ENCODE data around the gene CAMK2D.

Gene CAMK2D

DNA sequence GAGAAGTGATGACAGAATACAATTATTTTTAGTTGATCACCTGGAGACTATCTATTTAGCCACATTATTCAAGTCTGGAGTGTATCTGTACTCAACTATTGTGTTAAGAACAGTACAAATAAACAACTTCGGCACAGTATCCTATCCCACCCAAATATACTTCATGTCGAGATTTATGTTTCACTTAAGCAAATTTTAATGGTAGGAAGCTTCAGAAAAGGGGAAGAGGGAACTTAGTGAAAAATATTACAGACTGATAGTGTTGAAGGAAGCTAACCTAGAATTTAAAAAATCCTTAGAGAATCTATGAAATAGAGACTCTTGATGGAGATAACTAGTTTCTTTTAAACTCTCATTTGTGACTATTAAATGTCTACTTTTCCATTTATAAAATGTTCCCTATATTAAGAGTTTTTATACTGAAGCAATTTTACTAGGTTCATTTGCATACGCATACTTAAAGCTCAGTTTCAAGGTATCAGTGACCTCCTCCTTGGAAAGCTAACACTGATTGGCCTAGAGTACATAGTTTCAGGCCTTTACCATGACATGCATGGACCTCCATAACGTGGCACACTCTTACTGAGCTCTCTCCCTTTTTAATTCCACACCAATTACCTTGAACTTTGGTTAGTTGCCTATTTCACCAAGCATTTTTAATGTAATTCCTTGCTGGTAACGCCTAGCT lies 197.7 kb downstream of the CAMK2D start:
- DNase-seq = no peak

DNA sequence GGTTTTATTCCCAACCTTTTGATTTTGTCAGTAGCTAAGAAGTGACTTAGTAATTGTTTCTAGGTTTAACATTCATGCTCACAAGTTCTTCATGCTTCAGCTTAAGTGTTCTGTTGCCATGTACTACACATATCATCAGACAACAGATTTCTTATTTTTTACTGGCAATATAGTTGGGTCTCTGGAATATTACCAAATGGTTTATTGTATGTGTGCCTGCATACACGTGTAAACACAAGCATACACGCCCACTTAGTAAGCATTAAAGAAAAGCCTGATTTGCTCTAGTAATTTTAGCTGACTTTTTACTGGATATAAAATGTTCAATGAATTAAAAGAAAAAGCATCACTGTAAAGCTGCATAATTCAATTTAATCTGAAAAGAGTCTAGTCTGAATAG lies 199.8 kb downstream of the CAMK2D start:
- no peak for DNase-seq

DNA sequence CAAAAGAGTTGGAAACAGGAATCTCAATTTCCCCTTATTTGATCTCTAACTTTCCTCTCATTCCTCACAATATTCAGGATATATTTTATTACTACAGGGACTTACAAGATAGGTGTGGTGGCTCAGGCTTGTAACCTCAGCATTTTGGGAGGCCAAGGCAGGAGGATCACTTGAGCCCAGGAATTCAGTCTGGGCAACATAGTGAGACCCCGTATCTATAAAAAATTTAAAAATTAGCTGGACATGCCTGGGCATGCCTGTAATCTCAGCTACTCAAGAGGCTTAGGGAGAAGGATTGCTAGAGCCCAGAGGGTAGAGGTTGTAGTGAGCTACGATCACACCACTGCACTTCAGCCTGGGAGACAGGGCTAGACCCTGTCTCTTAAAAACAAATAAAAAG lies 200.4 kb downstream of the CAMK2D start:
- no peak for DNase-seq

GRCh38 chr4:113560579-113560978 lies 201.0 kb downstream of the CAMK2D start:
- no peak for DNase-seq

DNA sequence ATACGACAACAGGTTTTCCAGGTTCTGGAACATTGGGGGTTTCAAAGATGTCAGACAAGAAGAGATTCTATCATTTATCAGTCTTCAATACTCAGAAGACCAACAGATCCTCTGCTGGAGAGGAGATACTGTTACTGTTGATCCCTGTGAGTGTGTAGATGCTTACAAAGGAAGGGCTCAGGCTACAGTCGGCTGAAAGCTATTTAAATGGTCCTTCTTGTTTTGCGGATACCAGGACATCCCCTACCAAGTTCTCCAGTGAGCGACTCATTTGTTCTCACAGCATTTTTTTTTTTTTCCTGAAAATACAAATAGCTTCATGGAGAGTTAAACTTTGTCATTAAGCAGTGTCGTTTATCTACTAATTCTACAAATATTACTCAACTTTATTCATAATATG lies 201.6 kb downstream of the CAMK2D start:
- DNase-seq = no peak

DNA sequence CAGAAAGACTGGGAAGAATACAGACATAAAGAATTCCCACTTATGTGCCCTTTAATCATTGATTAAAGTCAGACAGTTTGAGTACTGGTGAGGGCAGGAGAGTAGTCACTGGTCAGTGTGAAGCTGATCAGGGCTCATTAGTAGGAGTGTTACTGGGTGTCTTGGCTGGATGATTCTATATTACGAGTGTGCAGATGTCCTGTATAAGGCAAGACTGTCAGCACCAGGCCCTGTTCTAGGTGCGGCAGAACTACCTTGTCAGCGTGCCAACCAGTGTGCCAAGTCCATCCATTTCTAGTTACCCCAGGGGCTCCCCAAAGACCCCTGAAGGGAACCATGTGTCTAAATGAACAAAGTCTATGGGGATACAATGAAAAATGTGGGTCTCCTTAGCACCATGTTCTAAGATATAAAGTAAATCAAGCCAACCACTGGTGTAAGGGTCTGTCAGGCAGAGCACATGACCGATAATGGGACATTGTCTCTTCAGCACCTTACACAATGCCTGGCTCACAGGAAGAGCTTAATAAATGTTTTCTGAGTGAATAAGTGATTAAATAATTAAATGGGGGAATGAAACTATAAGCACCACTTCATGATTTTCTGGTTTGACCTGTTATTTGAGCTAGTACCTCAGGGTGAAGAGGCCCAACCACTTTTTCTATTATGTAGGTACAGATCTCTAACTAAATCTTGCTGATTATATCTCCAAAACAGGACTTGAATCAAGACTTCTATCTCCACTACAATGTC lies 205.0 kb downstream of the CAMK2D start:
- no peak for DNase-seq

DNA sequence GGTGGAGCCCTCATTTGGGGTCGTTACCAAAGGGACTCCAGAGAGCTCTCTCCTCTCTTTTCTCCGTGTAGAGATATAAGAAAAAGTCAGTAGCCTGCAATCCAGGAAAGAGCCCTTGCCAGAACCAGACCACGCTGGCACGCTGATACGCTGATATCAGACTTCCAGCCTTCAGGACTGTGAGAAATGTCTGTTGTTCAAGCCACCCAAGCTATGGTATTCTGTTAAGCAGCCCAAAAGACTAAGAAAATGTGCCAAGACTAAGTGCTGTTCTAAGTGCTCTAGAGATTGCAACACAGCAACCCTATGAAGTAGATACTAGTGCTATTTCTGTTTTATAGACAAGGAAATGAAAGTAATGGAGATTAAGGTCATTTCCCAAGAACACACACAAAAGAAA lies 205.7 kb downstream of the CAMK2D start:
- DNase-seq = no peak

GRCh38 chr4:113553082-113553481 lies 208.5 kb downstream of the CAMK2D start:
- DNase-seq = peak; percentile 21

DNA sequence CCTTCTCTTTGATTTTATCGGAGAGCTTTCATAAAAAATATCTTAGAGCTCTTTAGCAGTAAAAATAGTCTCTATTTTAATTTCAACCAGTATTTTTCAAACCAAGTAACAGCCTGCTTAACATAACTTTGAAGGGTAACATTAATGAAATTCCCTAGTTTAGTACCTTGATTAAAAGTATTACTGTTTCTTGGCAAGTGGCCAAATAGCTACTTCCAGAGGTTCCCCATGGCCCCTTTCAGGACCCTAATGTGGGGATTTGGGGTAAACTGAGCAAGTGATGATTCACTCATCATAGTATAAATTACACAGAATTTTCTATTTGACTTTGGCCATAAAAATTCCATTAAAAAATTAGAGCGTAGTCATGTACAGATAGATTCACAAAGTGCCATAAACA lies 211.0 kb downstream of the CAMK2D start:
- DNase-seq = no peak

DNA sequence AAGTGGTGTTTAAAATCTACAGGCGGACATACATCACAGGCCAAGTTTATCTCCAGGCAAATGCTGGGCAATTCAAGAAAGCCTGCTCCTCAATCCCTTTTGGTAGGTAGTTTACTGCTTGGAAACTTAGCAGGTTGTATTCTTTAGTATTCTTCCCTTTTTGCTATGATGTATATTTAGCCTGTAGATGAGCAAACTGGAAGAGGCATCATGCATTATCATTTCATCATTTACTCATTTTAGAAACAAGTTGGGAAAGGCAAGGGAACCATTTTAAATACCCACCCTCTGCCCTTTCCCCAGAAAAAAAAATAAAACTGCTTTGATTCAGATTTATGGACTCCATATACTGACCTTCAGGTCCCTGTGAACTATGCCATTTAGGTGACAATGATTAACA lies 213.2 kb downstream of the CAMK2D start:
- no peak for DNase-seq

DNA sequence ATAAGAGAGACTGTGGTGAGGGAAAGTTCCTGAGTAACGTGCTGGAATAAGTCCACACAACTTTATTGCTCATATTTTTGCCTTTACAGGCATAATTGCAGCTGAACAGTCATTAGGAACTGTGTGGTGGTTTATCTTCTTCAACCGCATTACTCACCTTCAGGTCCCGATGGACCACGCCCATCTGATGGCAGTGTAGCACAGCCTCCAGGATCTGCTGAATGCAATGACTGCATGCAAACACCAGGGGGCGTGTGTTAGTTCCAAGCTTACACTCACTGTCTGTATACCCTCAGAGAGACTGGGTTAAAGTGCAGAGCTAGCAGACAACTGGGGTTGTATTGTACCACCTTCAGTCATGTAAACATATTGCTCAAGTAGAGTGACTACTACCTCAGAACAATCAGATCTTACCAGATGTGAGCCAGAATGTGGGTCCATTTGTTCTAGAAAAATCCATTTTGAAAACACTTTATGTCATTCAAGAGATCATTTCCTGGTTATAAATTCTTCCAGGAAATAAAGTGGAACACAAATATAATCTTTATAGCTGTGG lies 214.0 kb downstream of the CAMK2D start:
- DNase-seq = peak; percentile 97

- no peak for DNase-seq
These were observed 219.6 kb downstream of the CAMK2D start for GRCh38 chr4:113541933-113542332.

- DNase-seq = peak; percentile 67
These were observed 220.7 kb downstream of the CAMK2D start for GRCh38 chr4:113540859-113541258.

DNA sequence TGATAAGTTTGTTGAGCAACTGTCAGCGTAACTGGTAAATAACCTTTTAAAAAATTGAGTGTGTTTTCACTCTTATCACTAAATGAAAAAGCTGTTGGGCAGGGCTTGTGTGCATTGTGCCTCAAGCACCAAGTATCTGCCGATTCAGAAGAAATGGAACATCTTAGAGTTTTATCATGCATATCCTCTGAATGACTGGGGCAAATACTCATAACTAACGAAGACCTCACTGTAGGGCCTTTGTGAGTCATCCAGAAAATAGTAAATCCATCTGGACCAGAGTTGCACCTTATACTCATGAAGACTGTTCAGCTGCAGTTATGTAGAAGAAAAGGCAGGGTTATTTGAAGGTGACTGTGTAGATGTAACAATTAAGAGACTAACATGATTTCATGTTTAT lies 222.1 kb downstream of the CAMK2D start:
- peak; percentile 89 for DNase-seq

DNA sequence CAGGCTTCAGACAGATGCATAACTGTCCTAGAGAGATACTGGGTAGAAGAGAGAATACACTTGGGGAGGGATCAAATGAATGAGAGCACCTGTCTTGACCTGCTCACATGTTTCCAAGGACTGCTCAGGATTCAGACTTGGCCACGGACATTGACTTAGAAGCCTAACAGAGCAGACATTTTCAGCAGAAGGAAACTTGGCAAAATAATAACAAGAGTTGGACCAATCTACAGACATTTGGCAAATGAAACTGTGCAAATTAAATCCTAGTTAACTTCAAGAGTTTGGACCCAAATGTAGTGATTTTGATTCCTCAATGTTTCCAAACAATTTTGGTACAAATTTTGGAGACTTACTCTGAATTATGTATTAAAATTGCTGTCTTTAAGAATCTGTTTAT lies 223.9 kb downstream of the CAMK2D start:
- DNase-seq = no peak

DNA sequence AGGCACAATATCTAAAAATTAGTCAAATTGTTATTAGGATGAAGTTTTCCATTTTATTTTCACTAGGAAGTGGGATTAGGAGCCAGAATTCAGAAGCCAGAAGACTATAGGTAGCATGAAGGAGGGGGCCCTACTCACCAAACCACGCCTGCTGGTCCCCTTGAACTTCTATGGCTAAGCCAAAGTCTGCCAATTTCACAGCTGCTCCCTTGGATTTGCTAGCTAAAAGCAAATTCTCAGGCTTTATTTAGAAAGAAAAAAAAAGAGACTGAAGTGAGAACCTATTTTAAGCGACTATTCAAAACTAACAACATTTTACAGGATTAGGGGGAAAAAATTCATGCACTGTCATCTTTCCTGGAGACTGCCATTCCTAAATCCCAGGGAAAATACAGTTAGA lies 224.3 kb downstream of the CAMK2D start:
- DNase-seq = no peak

DNA sequence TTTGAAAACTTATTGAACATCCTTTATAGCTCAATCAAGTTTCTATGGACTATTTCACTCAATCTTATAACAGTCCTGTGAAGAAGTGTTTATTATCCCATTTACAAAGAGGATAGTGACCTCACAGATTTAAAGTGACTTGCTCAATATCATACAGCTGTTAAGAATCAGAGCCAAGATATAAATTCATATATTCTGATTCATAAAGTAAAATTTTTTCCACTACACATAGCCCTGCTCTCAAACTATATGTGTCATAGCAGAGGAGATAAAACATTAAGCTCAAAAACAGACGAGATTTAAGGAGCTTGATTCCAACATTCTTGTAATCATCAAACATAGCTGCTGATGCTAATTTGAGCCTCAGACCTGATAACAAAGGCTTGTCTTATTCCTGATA lies 226.8 kb downstream of the CAMK2D start:
- DNase-seq = no peak

DNA sequence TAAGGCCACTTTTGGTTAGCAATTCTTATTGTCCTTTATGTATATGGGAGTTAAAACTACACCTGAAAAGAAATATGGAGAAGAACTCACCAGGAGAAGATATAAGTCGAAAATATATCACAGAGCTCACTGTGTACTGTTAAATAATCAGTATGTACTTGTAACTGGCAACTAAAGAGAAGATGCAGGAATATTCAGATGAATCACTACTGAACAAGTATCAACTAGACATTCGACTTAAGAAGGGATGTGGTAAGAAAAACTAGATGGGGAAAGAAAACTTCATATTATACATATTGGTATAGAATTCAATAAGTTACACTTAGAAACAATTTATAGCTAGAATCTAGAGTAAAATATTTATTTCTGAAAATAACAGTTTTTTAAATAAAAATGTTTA lies 230.0 kb downstream of the CAMK2D start:
- no peak for DNase-seq

DNA sequence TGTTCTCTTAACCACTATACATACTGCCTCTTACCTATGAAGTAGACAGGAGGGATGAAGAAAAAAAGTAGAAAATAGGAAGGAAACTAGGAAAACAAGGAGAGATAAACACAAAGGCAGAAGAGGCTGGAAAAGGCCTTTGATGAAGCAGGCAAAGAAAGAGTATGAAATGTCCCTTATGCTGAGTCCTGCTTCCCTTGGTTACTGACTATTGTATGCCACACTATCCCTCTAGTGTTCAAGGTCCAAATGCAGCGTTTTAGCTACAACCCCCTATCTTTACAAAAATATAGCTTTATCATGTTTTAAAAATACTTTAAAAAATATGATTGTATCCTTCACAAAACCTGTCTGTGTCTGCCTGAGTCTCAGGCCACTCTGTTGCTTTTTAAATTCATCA lies 233.1 kb downstream of the CAMK2D start:
- no peak for DNase-seq

DNA sequence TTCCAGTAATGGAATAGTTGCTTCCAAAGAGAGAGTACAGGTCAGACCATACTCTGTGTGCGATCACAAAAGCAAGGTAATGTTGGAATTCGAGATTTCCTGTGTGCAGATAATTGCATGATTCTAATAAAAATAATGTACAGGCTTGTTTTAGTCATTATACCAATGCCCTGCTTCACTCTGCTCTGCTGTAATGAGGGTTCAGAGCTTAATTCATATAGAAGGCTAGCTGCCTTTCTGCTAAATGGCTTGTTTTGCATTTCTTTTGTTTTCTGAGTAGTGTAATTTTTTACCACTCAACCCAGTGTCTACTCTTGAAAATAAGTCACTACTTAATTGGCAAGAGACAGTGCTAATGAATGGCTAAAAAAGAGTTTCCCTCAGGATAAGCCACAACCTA lies 236.0 kb downstream of the CAMK2D start:
- no peak for DNase-seq

DNA sequence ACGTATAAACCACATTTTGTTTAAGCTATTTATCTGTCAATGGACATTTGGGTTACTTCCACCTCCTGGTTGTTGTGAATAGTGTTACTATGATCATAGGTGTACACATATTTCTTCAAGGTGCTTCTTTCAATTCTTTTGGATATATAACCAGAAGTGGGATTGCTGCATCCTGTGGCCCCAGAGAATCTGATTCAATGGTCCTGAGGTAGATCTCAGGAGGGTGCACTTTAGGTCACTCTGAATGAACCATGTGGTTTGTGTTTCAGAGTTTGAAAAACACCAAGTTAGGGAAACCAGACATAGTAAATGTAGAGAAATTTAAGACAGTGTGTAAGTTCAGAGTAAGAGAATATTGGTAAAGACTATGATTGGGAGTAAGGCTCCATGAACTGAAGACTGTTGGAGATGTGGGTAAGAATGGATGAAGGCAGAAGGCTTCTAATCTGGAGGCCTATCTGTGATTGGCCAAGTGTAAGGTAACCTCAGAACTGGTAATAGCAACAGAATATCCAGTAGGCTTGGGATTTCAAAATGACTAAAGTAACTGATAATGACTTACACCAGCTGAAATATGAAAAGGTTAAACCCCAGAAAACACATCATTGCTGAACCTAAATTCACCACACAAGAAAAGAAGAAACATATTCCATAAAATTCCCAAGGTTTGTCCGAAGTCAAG lies 236.9 kb downstream of the CAMK2D start:
- peak; percentile 12 for DNase-seq

- peak; percentile 32 for DNase-seq
These were observed 237.4 kb downstream of the CAMK2D start for GRCh38 chr4:113524096-113524495.

- DNase-seq = no peak
These were observed 239.1 kb downstream of the CAMK2D start for GRCh38 chr4:113522433-113522832.

DNA sequence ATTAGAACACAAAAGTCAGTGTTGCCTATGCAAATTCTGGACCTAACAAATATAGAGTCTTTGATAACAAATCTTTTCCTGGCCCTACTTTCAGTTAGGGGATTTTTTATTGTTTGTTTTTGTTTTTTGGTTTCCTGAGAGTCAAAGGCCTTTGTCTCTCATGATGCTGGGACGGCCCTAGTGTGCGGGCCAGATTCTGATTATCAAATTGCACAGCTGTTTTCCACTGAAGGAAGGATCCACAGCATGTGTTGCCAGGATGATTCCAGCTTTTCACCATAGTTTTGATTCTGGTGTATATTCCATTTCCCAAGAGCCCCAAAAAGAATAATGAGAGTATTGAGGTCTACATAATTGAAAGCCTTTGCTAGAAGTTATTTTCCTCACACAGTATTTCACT lies 248.2 kb downstream of the CAMK2D start:
- DNase-seq = no peak

All from activated CD4-positive, alpha-beta T cell treated with anti-CD3 and anti-CD28 coated beads, Interleukin-10, Interleukin-2, amounts not matched to agents 100 ng/mL and 50 ng/mL, durations not matched to agents 16 hours and 8 hours (primary cell).